ENCODE measurements around the gene MYH11. TPM values are rescaled to one million over a fixed set of nuclear protein-coding genes. Genes with fewer than 3 reads are reported as not detected.
A peak's percentile ranks its signal among the peaks of the same experiment; 100 is the strongest.

MYH11 gene
- total and polyA plus RNA-seq, 2 of the 13 experiments (the other 11 are each of a cell fraction or from before 2014, with no cell fraction given), result not detected

- TF ChIP-seq CEBPG (CRISPR knock-in tag; IDR thresholded peaks at IDR 0.05), result peak; percentile 100
- no peak; the same call in 1 of the 2 replicates for TF ChIP-seq ZNF547 (CRISPR knock-in tag; IDR thresholded peaks at IDR 0.05)
- TF ChIP-seq TP53 (CRISPR knock-in tag; conservative IDR thresholded peaks at IDR 0.05), result peak; percentile 83; the same call in 1 of the 2 replicates
- TF ChIP-seq ZNF674 (CRISPR knock-in tag; IDR thresholded peaks at IDR 0.05; ENCODE audit: low read depth), result 0 out of 2 replicates have a peak, but pooled peaks have one; percentile 55
- TF ChIP-seq ZNF766 (CRISPR knock-in tag; IDR thresholded peaks at IDR 0.05; ENCODE audit: borderline replicate concordance), result peak; percentile 90; the same call in 1 of the 2 replicates
- TF ChIP-seq PCBP1 (IDR thresholded peaks at IDR 0.05; ENCODE audit: borderline replicate concordance, low read depth, low read length), result no peak
- no peak for TF ChIP-seq ZNF704 (CRISPR knock-in tag; IDR thresholded peaks at IDR 0.05; ENCODE audit: borderline replicate concordance)
- TF ChIP-seq SIN3B (IDR thresholded peaks at IDR 0.05; ENCODE audit: low read length), result no peak
- TF ChIP-seq ELF3 (CRISPR knock-in tag; IDR thresholded peaks at IDR 0.05), result peak; percentile 99
- TF ChIP-seq POLR2AphosphoS2 (IDR thresholded peaks at IDR 0.05; ENCODE audit: low read depth, low read length), result no peak
- no peak for TF ChIP-seq ZNF484 (CRISPR knock-in tag; IDR thresholded peaks at IDR 0.05; ENCODE audit: borderline replicate concordance, low read depth)
- TF ChIP-seq DRAP1 (CRISPR knock-in tag; IDR thresholded peaks at IDR 0.05), result peak; percentile 87
- TF ChIP-seq ZNF333 (CRISPR knock-in tag; IDR thresholded peaks at IDR 0.05; ENCODE audit: borderline replicate concordance), result no peak; the same call in 1 of the 2 replicates
- peak; percentile 100 for TF ChIP-seq GATAD2A (CRISPR knock-in tag; IDR thresholded peaks at IDR 0.05)
- TF ChIP-seq ZNF318 (CRISPR knock-in tag; IDR thresholded peaks at IDR 0.05), result no peak
- TF ChIP-seq ZNF138 (CRISPR knock-in tag; IDR thresholded peaks at IDR 0.05; ENCODE audit: low read depth), result no peak
- TF ChIP-seq IRF1 (CRISPR knock-in tag; IDR thresholded peaks at IDR 0.05; ENCODE audit: low read depth), result no peak
- 0 out of 2 replicates have a peak, but pooled peaks have one; percentile 7 for TF ChIP-seq ZNF564 (CRISPR knock-in tag; IDR thresholded peaks at IDR 0.05)
- no peak for TF ChIP-seq MTA3 (CRISPR knock-in tag; IDR thresholded peaks at IDR 0.05)
Observed at GRCh38 chr16:15672514-15673167, 184.2 kb downstream of the MYH11 start (continued).

All from HepG2 (cell line).